Colonic mucosa (tissue), 4 donors: ENCODE measurements around the gene PERCC1. TPM values are rescaled to one million over a fixed set of nuclear protein-coding genes. Genes with fewer than 3 reads are reported as not detected.

ENCODE experiments used
- DNase-seq: peaks from one replicate; pipeline ENCODE4 v3.0.0-alpha.2; 2020
- H3K27ac ChIP-seq: fragments of 200-600 bp; one replicate; pipeline ENCODE4 v1.8.0; 2021
- H3K27me3 ChIP-seq: fragments of 200-600 bp; one replicate; pipeline ENCODE4 v1.8.0; 2021
- H3K36me3 ChIP-seq: fragments of 200-600 bp; one replicate; pipeline ENCODE4 v1.8.0; 2021
- H3K4me1 ChIP-seq: fragments of 200-600 bp; one replicate; pipeline ENCODE4 v1.8.0; 2021; ENCODE audit warnings: mild to moderate bottlenecking
- H3K4me3 ChIP-seq: fragments of 200-600 bp; one replicate; pipeline ENCODE4 v1.8.0; 2021
- H3K9ac ChIP-seq, 2 donors: one replicate each; pipeline ENCODE4 v1.7.0; 2013; ENCODE audit warnings: control low read depth in 2 of 2, low read depth in 2 of 2, low read length in 2 of 2
- H3K9me3 ChIP-seq: fragments of 200-600 bp; one replicate; pipeline ENCODE4 v1.8.0; 2021
- CTCF ChIP-seq: fragments of 200-600 bp; IDR thresholded peaks from one replicate; pipeline ENCODE4 v1.8.0; 2022; ENCODE audit warnings: antibody characterized with exemption, mild to moderate bottlenecking
- intact Hi-C: fragments of 100-400 bp; cut with DNase I; formaldehyde crosslinking; loops from one replicate; pipeline ENCODE4 v1.14.1; 2022
- total RNA-seq, 2 donors: library from RNA; stranded (reverse); fragmentation: NEBNext Ultra II Directional in 1 of 2; extraction: Animal tissue kit (Norgen Biotek cat#: 25700) in 1 of 2; gene quantifications; one replicate each; pipeline ENCODE4 v1.2.1, GENCODE V29; 2021
- donor health status: healthy.
- donor health status: DM: no; HTN: no; CAD: no.
- donor health status: DM: no; HTN: no; CAD: no.

PERCC1 gene
- total RNA-seq, 2 donors from 2014 or later, result 0.27 TPM

GRCh38 chr16:1432388-1433262, 1.7 kb downstream of the PERCC1 start:
- no peaks in the 10 kb centered on the region for H3K27me3 ChIP-seq
- TF ChIP-seq CTCF, result no peak
- H3K9ac ChIP-seq, result no peak overlapping the region

GRCh38 chr16:1433263-1433560, 2.3 kb downstream of the PERCC1 start:
- Histone ChIP-seq H3K36me3 (no peaks in the 10 kb centered on the region), H3K4me1 (no peaks in the 10 kb centered on the region), H3K4me3 (no peak overlapping the region), H3K9me3 (no peaks in the 10 kb centered on the region), H3K27me3 (no peaks in the 10 kb centered on the region), H3K27ac (no peak overlapping the region), H3K9ac (no peak overlapping the region)
- no peak for TF ChIP-seq CTCF
- no peak for DNase-seq
- intact Hi-C loops, result no loop called here

More at GRCh38 chr16:1432388-1433262, 1.7 kb downstream of the PERCC1 start:
- Histone ChIP-seq H3K4me1 (no peaks in the 10 kb centered on the region), H3K9me3 (no peaks in the 10 kb centered on the region), H3K36me3 (no peaks in the 10 kb centered on the region), H3K27ac (no peak overlapping the region), H3K4me3 (no peak overlapping the region)
- intact Hi-C loops, result no loop called here
- DNase-seq, result no peak

GRCh38 chr16:1433756-1434155, 2.9 kb downstream of the PERCC1 start:
- TF ChIP-seq CTCF, result no peak
- no peaks in the 10 kb centered on the region for H3K27me3 ChIP-seq
- H3K27ac ChIP-seq, result no peak overlapping the region
- H3K4me1 ChIP-seq, result no peaks in the 10 kb centered on the region
- no peaks in the 10 kb centered on the region for H3K9me3 ChIP-seq
- H3K9ac ChIP-seq, result no peak overlapping the region
- DNase-seq, result no peak
- no peak overlapping the region for H3K4me3 ChIP-seq
- no peaks in the 10 kb centered on the region for H3K36me3 ChIP-seq
- intact Hi-C loops, result no loop called here

GRCh38 chr16:1434644-1435592, 4.0 kb downstream of the PERCC1 start:
- Histone ChIP-seq H3K36me3 (no peaks in the 10 kb centered on the region), H3K9ac (no peak overlapping the region), H3K27me3 (no peaks in the 10 kb centered on the region), H3K4me3 (no peak overlapping the region), H3K9me3 (no peaks in the 10 kb centered on the region), H3K27ac (no peak overlapping the region), H3K4me1 (no peaks in the 10 kb centered on the region)
- TF ChIP-seq CTCF, result no peak
- no peak for DNase-seq
- intact Hi-C loops, result no loop called here

GRCh38 chr16:1435921-1436697, 5.2 kb downstream of the PERCC1 start:
- no peaks in the 10 kb centered on the region for H3K9me3 ChIP-seq
- no peaks in the 10 kb centered on the region for H3K4me1 ChIP-seq
- no peak overlapping the region for H3K4me3 ChIP-seq
- H3K27me3 ChIP-seq, result no peaks in the 10 kb centered on the region
- H3K9ac ChIP-seq, result no peak overlapping the region
- no peak for TF ChIP-seq CTCF
- intact Hi-C loops, result no loop called here
- no peak for DNase-seq
- no peak overlapping the region for H3K27ac ChIP-seq
- H3K36me3 ChIP-seq, result no peaks in the 10 kb centered on the region
